H7 (cell line): ENCODE results near the gene CDR2L. TPM values are rescaled to one million over a fixed set of nuclear protein-coding genes. Genes with fewer than 3 reads are reported as not detected.
"Not testable (repeated sequence)": the region's sequence is repeated elsewhere in the genome, so short reads cannot be mapped to it uniquely, and the experiment has no call there.

Source experiments
- DNase-seq: peaks from one replicate; pipeline ENCODE4 v3.0.0; 2012
- H3K27me3 ChIP-seq: 2 replicates; pipeline ENCODE4 v1.6.0; 2011; ENCODE audit warnings: mild to moderate bottlenecking, low read length; ENCODE audit not compliant: control insufficient read depth, insufficient read depth
- H3K36me3 ChIP-seq: replicated peaks from 2 replicates; pipeline ENCODE4 v1.5.1; 2011; ENCODE audit warnings: low read length; ENCODE audit not compliant: control insufficient read depth, insufficient read depth
- H3K4me3 ChIP-seq: 2 replicates; pipeline ENCODE4 v1.5.1; 2011; ENCODE audit warnings: low read depth, mild to moderate bottlenecking, control low read depth, low read length, moderate library complexity; ENCODE audit not compliant: insufficient read depth
- total RNA-seq: library from RNA; depleted of rRNA; stranded (reverse); fragments of >200 nt; shearing (Covaris generic); gene quantifications from 2 replicates; pipeline ENCODE4 v1.2.3, GENCODE V29; 2014

The CDR2L gene
- total RNA-seq, 1 experiment from 2014 or later: 23.5 TPM

DNA sequence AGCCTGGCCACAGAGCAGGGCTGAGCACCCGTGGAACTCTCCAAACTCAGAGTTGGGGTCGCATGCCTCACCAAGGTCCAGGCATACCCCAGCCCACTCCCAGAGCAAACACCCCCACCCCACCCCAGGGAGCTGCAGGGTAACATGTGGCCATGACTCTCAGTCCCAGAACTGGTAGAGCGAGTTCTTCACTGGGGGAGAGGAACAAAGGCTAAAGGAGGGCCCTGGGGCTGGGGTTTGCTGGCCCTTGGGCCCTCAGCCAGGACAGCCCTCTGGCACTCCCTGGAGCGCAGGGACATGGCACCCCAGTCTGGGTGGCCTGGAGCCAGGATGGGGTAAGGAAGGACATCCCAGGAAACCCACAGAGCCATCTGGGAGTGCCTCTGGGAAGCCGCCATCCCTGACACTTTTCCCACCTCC is 19.1 kb upstream of the CDR2L start:
- peak; percentile 59 for DNase-seq
- Histone ChIP-seq H3K4me3 (no peak overlapping the region), H3K36me3 (no peaks in the 10 kb centered on the region), H3K27me3 (peaks cover 29% of the 10 kb centered on the region)

DNA sequence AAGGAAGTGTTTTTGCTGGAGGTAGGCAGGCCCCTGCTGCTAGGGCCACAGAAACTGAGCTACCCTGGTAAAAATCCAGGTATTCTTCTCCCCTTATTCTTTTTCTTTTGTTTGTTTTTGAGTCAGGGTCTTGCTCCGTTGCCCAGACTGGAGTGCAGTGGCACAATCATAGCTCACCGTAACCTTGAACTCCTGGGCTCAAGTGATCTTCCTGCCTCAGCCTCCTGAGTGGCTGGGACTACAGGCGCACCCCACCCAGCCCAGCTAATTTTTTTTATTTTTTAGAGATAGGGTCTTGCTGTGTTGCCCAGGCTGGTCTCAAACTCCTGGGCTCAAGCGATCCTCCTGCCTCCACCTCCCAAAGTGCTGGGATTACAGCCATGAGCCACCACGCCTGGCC is 17.9 kb upstream of the CDR2L start:
- peaks cover 38% of the 10 kb centered on the region for H3K27me3 ChIP-seq
- not testable (repeated sequence) for H3K4me3 ChIP-seq, H3K36me3 ChIP-seq, DNase-seq

DNA sequence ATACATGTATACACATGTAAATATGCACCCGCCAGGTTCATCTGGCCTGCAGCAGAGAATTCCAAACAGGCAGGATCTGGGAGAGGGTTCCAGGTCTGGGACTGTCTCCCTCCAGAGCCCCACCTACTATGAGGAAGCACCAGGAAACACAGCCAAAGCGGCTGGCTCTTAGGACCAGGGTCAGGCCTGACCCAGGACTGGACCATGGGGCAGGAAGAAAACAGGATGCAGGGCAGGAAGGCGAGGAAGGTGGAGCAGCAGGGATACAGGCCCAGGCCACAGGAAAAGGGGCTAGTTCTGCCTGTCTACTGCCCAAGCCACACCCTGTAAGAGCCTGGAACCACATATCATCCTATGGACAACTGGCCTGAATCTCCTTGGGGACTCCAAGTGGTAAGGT is 17.0 kb upstream of the CDR2L start:
- peaks cover 43% of the 10 kb centered on the region for H3K27me3 ChIP-seq
- DNase-seq: no peak
- H3K36me3 ChIP-seq: no peaks in the 10 kb centered on the region
- H3K4me3 ChIP-seq: no peak overlapping the region

DNA sequence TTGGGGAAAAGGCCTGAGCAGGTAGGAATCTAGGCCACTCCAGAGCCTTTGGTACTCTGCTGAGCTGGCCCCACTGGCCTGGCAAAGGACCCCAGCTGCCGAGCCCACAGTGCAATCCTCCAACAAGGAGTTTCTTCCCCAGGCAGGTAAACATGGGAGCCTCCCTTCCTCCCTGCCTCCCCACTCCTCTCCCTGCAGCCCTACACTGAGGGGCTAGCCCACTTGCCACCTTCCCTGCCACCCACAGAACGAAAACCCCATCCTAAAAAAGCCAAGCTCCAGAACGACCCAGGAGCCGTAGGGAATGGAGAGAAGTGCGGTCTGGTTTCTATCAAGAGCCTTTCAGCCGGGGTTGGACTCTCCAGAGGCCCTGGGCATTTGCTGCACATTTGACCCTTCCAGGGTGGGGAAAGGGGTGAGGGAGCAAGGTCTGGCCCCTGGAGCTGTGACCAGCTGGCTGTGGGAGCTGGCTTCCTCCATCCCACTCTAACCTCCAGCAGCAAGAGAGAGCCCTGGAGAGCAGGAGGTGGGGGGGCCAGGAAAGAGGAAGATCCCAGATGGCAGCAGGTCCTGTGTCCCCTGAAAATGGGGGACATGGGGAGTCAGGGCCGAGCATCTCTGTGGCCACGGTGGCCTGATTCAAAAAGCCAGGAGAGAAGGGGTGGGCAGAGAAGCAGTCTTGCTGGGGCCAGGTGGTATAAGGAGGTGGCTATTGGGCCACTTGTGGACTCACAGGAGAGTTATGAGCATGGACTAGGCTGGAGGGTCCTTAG is 16.2 kb upstream of the CDR2L start:
- Histone ChIP-seq H3K4me3 (0 out of 2 replicates have a peak overlapping the region, but pooled peaks have one; percentile 65), H3K36me3 (no peaks in the 10 kb centered on the region), H3K27me3 (peaks cover 46% of the 10 kb centered on the region)
- DNase-seq: no peak

GRCh38 chr17:74971842-74972106 is 15.7 kb upstream of the CDR2L start:
- no peaks in the 10 kb centered on the region for H3K36me3 ChIP-seq
- peak overlapping the region; percentile 65 for H3K4me3 ChIP-seq
- no peak for DNase-seq
- H3K27me3 ChIP-seq: peaks cover 46% of the 10 kb centered on the region

DNA sequence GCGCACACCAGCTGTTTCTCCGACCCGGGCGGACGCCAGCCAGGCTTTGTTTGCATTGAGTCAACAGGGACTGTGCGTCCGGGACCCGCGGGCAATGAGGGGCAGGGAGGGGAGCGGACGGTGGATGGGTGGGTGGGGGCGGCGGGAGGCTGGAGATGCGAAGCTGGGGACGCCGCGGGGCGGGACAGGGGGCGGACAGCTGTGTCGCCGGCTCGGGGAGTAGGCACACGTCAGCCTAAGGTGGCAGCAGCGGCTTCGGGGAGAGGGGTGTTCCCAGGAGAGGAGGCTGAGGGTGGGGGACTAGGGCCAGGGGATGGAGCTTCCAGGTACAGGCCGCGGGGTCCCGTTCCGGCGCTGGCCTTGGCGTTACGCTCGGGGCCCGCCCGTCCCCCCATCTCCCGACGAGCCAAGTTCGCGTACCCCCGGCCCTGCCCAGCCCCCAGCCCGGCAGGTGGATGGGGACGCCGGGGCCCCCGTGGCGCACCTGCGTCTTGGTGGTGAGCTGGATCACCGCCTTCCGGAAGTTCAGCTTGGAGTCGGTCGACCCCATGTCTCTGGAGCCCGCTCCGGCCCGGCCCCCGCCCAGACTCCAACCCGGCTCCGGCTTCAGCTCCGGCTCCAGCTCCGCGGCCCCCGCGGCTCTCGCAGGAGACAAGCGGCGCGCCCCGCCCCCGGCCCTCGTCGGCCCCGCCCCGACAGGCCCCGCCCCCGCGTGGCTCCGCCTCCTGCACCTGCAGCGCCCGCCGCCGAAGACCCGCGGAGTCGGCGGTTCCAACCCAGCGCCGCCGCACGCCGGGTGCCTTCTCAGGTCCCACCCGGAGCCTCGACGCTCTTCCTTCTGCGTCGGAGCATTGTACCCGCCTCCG is 15.1 kb upstream of the CDR2L start, which contains the start of gene HID1:
TSS of gene HID1 (minus strand) at position 653 of the 866 bp plus-strand sequence. CDS start at position 550, 103 bp downstream.
- H3K4me3 ChIP-seq: peak within 1 kb of the TSS; percentile 65
- peaks cover 46% of the 10 kb centered on the region for H3K27me3 ChIP-seq
- H3K36me3 ChIP-seq: no peaks in the 10 kb centered on the region
- peak; percentile 98 for DNase-seq

DNA sequence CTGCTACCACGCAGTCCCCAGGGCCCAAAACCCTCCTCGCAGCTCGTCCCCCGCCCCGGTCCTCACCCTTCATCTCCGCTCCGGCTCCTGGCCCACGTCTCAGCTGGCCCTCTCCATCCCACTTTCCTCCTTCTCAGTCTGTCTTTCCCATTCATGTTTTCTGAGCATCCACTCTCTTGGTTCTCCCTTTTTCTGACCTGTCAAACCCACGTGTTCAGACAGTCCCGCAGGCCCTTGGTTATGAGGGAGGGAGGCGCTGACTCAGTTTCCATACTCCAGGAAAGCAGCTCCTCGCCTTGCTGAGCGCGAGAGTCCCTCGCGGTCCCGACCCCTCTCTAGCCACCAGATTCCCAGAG is 14.5 kb upstream of the CDR2L start:
- Histone ChIP-seq H3K36me3 (no peaks in the 10 kb centered on the region), H3K4me3 (peak overlapping the region; percentile 65; the same call in 1 of the 2 replicates), H3K27me3 (peaks cover 46% of the 10 kb centered on the region)
- DNase-seq: no peak

- no peaks in the 10 kb centered on the region for H3K36me3 ChIP-seq
- H3K4me3 ChIP-seq: no peak overlapping the region
- peaks cover 40% of the 10 kb centered on the region for H3K27me3 ChIP-seq
- DNase-seq: no peak
Measured at GRCh38 chr17:74975943-74976342, 11.5 kb upstream of the CDR2L start.

DNA sequence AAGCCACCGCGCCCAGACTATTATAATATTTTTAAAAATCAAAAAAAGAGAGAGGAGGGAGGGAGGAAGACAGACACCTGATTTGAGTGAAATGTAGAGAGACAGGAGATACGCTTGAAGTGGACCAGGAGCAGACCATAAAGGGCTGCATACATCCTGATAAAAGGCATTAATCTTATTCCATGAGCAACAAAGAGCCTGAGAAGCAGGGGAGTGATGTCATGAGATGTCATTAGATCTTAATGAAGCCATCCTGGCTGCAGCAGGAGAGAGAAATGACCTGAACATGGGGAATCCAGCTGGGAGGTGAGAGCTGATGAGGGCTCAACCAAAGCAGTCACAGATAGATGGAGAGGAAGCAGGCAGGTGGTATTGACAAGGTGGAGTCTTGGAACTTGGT is 9.6 kb upstream of the CDR2L start:
- DNase-seq: no peak
- Histone ChIP-seq H3K36me3 (no peaks in the 10 kb centered on the region), H3K27me3 (peaks cover 28% of the 10 kb centered on the region), H3K4me3 (no peak overlapping the region)

DNA sequence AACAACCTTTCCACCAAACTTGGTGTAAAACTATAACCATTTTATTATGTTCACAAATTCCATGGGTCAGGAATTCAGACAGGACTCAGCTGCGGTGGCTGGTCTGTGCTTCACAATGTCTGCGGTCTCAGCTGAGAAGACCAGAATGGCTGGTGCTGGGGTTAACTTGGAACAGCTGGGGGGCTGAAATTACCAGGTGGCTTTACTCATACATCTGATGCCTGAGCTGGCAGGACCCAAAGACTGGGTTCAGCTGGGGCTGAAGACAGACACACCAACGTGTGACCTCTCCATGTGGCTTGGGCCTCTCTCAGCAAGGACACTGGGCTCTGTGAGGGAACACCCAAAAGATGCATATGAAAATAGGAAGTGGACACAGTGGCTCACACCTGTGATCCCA is 9.2 kb upstream of the CDR2L start:
- Histone ChIP-seq H3K36me3 (no peaks in the 10 kb centered on the region), H3K27me3 (peaks cover 23% of the 10 kb centered on the region), H3K4me3 (no peak overlapping the region)
- DNase-seq: no peak

DNA sequence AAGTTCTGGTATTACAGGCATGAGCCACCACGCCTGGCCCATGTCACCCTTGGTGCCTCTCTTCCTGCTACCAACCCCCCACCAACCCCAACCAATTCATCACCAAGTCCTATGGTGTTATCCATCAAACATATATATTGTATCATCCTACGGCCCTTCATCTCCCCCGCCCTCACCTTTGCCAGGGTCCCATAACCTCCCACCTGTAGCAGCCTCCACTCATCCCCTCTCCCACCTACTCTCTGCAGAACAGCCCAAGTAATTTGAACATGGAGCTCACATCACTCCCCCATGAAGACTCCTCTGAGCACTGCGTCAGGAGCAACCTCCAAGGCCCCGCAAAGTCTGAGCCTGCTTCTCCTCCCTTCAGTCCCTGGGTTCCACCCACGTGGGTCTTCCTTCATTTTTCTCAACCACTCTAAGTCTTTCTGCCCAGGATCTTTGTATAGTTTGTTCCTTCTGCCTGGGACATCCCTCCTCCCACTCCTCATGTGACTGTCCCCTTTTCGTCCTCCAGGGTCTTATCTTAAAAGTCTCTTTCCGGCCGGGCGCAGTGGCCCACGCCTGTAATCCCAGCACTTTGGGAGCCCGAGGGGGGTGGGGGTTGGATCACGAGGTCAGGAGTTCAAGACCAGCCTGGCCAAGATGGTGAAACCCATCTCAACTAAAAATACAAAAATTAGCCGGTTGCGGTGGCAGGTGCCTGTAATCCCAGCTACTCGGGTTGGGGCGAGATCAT is 7.9 kb upstream of the CDR2L start:
- no peak for DNase-seq
- H3K27me3 ChIP-seq: peaks cover 13% of the 10 kb centered on the region
- H3K4me3 ChIP-seq: no peak overlapping the region
- H3K36me3 ChIP-seq: no peaks in the 10 kb centered on the region

- Histone ChIP-seq H3K36me3 (no peaks in the 10 kb centered on the region), H3K27me3 (peaks cover 5% of the 10 kb centered on the region; the same call in 1 of the 2 replicates), H3K4me3 (peak overlapping the region; percentile 91)
- DNase-seq: peak; percentile 55
Measured at GRCh38 chr17:74981318-74981978, 6.0 kb upstream of the CDR2L start.

DNA sequence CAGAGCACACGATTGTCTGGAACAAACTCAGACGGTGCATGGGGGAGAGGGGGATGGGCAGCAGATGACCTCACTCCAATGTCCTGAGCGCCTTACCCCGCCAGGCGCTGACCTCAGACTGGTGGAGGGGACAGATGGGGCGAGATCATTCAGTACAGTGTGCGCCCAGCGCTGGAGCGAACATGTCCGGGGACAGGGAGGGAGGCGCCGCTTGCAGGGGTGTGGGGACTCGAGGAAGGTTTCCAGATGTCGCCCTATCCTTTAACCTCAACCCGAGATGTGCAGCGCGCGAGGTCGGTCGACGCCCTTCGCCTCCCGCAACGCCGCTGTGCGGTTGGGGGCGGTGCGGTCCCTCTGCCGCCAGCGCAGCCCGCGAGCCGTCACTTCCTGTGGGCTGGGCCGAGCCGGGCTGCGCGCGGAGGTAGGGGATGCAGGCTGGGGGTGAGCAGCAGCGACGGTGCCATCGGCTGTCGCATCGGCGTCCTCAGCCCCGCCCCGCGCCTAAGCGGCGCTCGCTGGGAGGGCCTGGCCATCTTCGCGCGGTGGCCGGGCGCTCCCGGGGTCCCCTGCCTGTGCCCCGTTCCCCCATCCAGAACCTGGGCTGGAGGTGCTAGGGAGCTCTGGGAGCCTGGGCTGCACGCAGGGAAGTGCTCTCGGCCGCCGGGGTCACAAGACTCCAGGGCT is 5.3 kb upstream of the CDR2L start:
- Histone ChIP-seq H3K36me3 (no peaks in the 10 kb centered on the region), H3K4me3 (peak overlapping the region; percentile 91), H3K27me3 (peaks cover 5% of the 10 kb centered on the region; the same call in 1 of the 2 replicates)
- peak; percentile 97 for DNase-seq
